HCT116 (cell line): ENCODE data around the gene CMC2.

Source experiments
- EGR1 ChIP-seq: IDR thresholded peaks from 2 replicates; pipeline ENCODE4 v1.6.1; 2012; ENCODE audit warnings: low read depth
- EZH2 ChIP-seq: fragments of 200-600 bp; sonication (generic); IDR thresholded peaks from 2 replicates; pipeline ENCODE4 v1.6.1; 2017; ENCODE audit warnings: antibody characterized with exemption, mixed run types
- JUND ChIP-seq: IDR thresholded peaks from 2 replicates; pipeline ENCODE4 v1.6.1; 2012
- SP1 ChIP-seq: IDR thresholded peaks from 2 replicates; pipeline ENCODE4 v1.6.1; 2012; ENCODE audit warnings: low read depth
- YY1 ChIP-seq: IDR thresholded peaks from 2 replicates; pipeline ENCODE4 v1.6.1; 2011; ENCODE audit warnings: low read length, low read depth, moderate library complexity, mild to moderate bottlenecking; ENCODE audit not compliant: insufficient replicate concordance; ENCODE audit errors: extremely low read depth
- ZBTB33 ChIP-seq: IDR thresholded peaks from 2 replicates; pipeline ENCODE4 v1.6.1; 2011; ENCODE audit warnings: mild to moderate bottlenecking, low read length, moderate library complexity; ENCODE audit not compliant: insufficient replicate concordance; ENCODE audit errors: extremely low read depth
- ZNF274 ChIP-seq: fragments of 200-500 bp; sonication (Bioruptor generic); IDR thresholded peaks from 2 replicates; pipeline ENCODE4 v1.6.1; 2014; ENCODE audit warnings: mild to moderate bottlenecking, low read depth, low read length, inconsistent platforms
- TF ChIP-seq, protein P1 (sequence below), 3 experiments: fragments of 200-600 bp in 1 of 3; sonication (generic) in 1 of 3; IDR thresholded peaks in 2 of 3; conservative IDR thresholded peaks in 1 of 3; 2 replicates each; pipeline ENCODE4 v1.5.1; 2012 to 2017; ENCODE audit warnings: low read depth in 2 of 3, low read length in 2 of 3, antibody characterized with exemption in 1 of 3, borderline replicate concordance in 1 of 3, control low read depth in 1 of 3, mild to moderate bottlenecking in 1 of 3, mixed read lengths in 1 of 3, mixed run types in 1 of 3, moderate library complexity in 1 of 3; ENCODE audit not compliant: insufficient read depth in 1 of 3

- TF ChIP-seq EGR1 (no peak), ZBTB33 (no peak), JUND (no peak), ZNF274 (no peak), YY1 (no peak), EZH2 (no peak), SP1 (no peak)
- TF ChIP-seq, protein P1, sequence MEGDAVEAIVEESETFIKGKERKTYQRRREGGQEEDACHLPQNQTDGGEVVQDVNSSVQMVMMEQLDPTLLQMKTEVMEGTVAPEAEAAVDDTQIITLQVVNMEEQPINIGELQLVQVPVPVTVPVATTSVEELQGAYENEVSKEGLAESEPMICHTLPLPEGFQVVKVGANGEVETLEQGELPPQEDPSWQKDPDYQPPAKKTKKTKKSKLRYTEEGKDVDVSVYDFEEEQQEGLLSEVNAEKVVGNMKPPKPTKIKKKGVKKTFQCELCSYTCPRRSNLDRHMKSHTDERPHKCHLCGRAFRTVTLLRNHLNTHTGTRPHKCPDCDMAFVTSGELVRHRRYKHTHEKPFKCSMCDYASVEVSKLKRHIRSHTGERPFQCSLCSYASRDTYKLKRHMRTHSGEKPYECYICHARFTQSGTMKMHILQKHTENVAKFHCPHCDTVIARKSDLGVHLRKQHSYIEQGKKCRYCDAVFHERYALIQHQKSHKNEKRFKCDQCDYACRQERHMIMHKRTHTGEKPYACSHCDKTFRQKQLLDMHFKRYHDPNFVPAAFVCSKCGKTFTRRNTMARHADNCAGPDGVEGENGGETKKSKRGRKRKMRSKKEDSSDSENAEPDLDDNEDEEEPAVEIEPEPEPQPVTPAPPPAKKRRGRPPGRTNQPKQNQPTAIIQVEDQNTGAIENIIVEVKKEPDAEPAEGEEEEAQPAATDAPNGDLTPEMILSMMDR (IDR thresholded peaks at IDR 0.05 in 2 of 3, conservative IDR thresholded peaks at IDR 0.05 in 1 of 3; ENCODE audit: borderline replicate concordance in 1 of 3, insufficient read depth in 1 of 3, low read depth in 2 of 3, low read length in 2 of 3): no peak
These were observed 29.5 kb upstream of the CMC2 start for GRCh38 chr16:81035975-81036750.
